ENCODE results near the gene CT45A10.
"Not testable (repeated sequence)": the region's sequence is repeated elsewhere in the genome, so short reads cannot be mapped to it uniquely, and the experiment has no call there.

The CT45A10 gene

GRCh38 chrX:135893294-135893817 lies at the start of gene CT45A10, which contains the start of gene SAGE1:
CT45A10 (minus strand) TSS chrX:135893444; CDS start chrX:135885344, 8,100 bp downstream.
SAGE1 (plus strand) TSS chrX:135893716; CDS start chrX:135896243, 2,527 bp downstream.
- no peak for DNase-seq

DNA sequence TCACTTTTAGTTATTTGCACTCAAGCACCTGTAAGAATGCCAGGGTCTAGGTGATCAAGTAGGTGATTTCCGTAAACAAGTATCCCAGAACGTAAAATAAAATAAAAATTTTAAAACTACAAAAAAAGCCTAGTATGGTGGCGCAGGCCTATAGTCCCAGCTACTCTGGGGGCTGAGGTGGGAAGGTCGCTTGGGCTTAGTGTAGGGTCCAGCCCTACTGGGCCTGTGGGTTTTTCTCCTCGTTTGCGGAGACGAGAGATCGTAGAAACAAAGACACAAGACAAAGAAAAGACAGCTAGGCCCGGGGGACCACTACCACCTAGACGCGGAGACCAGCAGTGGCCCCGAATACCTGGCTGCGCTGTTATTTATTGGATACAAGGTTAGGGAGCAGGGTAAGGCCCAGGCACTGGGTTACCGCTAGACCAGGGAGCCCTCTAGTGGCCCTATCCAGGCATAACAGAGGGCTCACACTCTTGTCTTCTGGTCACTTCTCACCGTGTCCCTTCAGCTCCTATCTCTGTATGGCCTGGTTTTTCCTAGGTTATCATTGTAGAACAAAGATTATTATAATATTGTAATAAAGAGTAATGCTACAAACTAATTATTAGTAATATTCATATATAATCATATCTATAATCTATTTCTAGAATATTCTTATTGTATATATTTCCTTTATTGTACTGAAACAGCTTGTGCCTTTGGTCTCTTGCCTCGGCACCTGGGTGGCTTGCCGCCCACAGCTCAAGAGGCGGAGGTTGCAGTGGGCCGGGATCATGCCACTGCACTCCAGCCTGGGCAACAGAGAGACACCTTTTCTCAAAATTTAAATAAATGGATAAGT lies 38.6 kb upstream of the CT45A10 start:
- peak; percentile 45 for DNase-seq

- no peak for DNase-seq
Measured at GRCh38 chrX:135927897-135928296, 34.7 kb upstream of the CT45A10 start.

DNA sequence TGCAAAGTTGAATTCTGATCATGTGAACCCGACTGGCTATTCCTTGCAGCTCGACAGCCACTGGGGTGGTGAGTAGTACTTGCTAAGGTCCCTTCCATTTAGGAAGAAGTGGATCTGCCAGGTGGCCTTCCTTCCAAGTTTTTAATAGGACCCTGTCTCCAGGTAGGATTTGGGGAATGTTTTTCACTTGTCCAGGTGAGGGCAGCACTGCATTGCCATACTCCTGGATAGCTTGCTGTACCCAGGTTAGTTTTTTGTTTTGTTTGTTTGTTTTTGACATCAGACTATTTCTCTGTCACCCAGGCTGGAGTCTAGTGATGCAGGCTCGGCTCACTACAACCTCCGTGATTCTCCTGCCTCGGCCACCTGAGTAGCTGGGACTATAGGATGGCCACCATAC lies 30.1 kb upstream of the CT45A10 start:
- peak; percentile 10 for DNase-seq

DNA sequence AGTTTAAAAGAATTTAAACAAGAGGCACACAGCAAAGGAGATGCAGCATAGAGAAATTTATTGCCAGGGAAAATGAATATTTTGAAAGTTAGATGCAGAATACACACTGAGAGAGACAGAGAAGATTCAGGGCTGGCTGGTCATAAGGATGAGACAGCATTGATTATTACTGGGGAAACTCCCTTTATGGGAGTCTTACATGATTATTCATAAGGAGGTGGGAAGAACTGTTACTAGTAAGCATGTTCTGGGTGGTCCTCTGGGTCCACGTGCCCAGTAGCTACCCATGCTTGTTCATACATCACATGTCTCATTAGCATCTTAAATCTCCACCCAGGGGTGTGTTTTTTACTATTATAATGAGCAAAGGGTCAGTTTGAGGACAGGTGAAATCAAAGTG lies 27.3 kb upstream of the CT45A10 start:
- not testable (repeated sequence) for DNase-seq

DNA sequence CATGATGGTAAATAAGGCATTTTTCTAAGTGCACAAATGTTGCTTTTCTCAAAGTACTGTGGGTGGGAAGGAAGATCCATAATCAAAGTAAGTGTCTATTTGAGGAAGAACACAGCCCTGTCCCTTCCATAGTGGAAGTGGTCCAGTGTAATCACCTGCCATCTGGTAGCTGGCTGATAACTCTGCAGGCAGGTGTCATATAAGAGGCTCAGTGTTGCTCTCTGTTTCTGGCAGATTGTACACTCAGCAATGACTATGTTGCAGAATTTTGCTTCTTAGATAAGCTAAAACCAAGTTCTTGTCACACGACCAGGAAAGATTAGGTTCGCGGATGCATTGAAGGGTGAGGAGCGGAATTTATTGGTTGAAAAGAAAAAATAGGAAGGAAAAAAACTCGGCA lies 21.2 kb upstream of the CT45A10 start:
- no peak for DNase-seq

- no peak for DNase-seq
Measured at GRCh38 chrX:135910251-135910650, 17.0 kb upstream of the CT45A10 start.

GRCh38 chrX:135892781-135893180 lies 463 bp downstream of the CT45A10 start:
- DNase-seq = no peak

- DNase-seq = no peak
Measured at GRCh38 chrX:135890087-135890585, 3.1 kb downstream of the CT45A10 start.

DNA sequence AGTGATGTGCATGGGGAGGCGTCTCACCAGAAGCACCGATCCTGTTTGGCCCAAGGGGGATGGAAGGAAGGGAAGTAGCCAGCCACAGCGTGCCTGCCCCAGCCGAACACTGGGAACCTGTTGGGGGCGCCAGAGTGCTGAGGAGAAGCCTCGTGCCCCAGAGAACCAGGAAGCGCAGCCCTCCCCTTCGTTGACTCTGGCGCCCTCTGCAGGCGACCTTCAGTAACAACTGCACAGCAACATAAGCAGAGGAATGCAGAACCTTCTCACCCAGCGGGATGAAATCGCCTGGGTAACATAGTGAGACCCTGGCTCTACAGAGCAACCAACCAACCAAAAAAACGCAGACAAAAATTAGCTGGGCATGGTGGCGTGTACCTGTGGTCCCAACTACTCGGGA lies 4.3 kb downstream of the CT45A10 start:
- DNase-seq = peak; percentile 45

DNA sequence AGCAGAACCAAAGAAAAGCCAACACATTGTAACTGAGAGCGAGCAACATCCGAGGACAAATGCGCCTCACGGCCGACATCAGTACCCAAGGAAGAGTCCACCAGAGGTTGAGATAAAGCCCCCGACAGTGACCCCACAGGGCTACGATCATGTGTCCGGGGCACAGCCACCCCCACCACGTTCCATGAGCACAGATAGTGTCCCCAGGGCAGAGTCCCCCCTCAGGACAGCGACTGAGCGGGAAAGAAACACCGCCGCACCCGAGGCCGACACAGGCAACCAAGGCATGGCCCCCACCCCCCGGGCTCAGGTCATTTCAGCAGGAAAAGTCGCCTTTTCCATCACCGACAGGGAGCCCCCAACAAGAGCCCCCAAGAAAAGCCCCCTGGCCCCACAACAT lies 5.0 kb downstream of the CT45A10 start:
- DNase-seq = not testable (repeated sequence)

GRCh38 chrX:135882741-135883140 lies 10.5 kb downstream of the CT45A10 start:
- not testable (repeated sequence) for DNase-seq

DNA sequence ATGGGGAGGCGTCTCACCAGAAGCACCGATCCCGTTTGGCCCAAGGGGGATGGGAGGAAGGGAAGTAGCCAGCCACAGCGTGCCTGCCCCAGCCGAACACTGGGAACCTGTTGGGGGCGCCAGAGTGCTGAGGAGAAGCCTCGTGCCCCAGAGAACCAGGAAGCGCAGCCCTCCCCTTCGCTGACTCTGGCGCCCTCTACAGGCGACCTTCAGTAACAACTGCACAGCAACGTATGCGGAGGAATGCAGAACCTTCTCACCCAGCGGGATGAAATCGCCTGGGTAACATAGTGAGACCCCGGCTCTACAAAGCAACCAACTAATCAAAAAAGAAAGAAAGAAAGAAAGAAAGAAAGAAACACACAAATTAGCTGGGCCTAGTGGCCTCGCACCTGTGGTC lies 21.5 kb downstream of the CT45A10 start, which contains the start of gene CT45A9:
Gene CT45A9, minus strand, starts transcription at position 101 of the 400 bp plus-strand sequence. CDS start 3,751 bp downstream, outside the sequence.
- DNase-seq = not testable (repeated sequence)

GRCh38 chrX:135854438-135854837 lies 38.8 kb downstream of the CT45A10 start, which contains the start of gene CT45A8:
CT45A8 (minus strand) TSS chrX:135854538; CDS start chrX:135850783, 3,755 bp downstream.
- DNase-seq = not testable (repeated sequence)

DNA sequence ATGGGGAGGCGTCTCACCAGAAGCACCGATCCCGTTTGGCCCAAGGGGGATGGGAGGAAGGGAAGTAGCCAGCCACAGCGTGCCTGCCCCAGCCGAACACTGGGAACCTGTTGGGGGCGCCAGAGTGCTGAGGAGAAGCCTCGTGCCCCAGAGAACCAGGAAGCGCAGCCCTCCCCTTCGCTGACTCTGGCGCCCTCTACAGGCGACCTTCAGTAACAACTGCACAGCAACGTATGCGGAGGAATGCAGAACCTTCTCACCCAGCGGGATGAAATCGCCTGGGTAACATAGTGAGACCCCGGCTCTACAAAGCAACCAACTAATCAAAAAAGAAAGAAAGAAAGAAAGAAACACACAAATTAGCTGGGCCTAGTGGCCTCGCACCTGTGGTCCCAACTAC lies 56.1 kb downstream of the CT45A10 start, which contains the start of gene CT45A7:
Gene CT45A7, minus strand, starts transcription at position 101 of the 400 bp plus-strand sequence. CDS start 3,747 bp downstream, outside the sequence.
- DNase-seq = not testable (repeated sequence)
